Neutrophil (primary cell): ENCODE data around the gene P2RY2.
"Not testable (repeated sequence)": the region's sequence is repeated elsewhere in the genome, so short reads cannot be mapped to it uniquely, and the experiment has no call there.

Experiments
- H3K27ac ChIP-seq: fragments of 200-600 bp; sonication (generic); 2 replicates; pipeline ENCODE4 v1.5.1; 2016; ENCODE audit warnings: mild to moderate bottlenecking, moderate library complexity
- H3K27me3 ChIP-seq: fragments of 200-600 bp; sonication (generic); 2 replicates; pipeline ENCODE4 v1.6.0; 2016; ENCODE audit warnings: mild to moderate bottlenecking
- H3K36me3 ChIP-seq: fragments of 200-600 bp; sonication (generic); 2 replicates; pipeline ENCODE4 v1.5.1; 2017
- H3K4me1 ChIP-seq, 2 experiments: fragments of 200-600 bp in 1 of 2; sonication (generic) in 1 of 2; 1 replicate in 1 of 2; 2 replicates in 1 of 2; pipeline versions ENCODE4 v1.5.1 to v1.6.1; 2013 to 2016; ENCODE audit warnings: low read depth in 1 of 2, low read length in 1 of 2, mild to moderate bottlenecking in 1 of 2, moderate library complexity in 1 of 2; ENCODE audit not compliant: control insufficient read depth in 1 of 2, insufficient read depth in 1 of 2
- H3K4me3 ChIP-seq, 2 experiments: fragments of 200-600 bp in 1 of 2; sonication (generic) in 1 of 2; 1 replicate in 1 of 2; 2 replicates in 1 of 2; pipeline ENCODE4 v1.5.1; 2013 to 2016; ENCODE audit warnings: low read depth in 1 of 2, low read length in 1 of 2, mild to moderate bottlenecking in 1 of 2, moderate library complexity in 1 of 2
- H3K9me3 ChIP-seq: fragments of 200-600 bp; sonication (generic); 2 replicates; pipeline ENCODE4 v1.5.1; 2016
- TF ChIP-seq, protein P1 (sequence below): fragments of 200-600 bp; sonication (generic); IDR thresholded peaks from 2 replicates; pipeline ENCODE4 v1.5.1; 2016; ENCODE audit warnings: antibody characterized with exemption

The P2RY2 gene

DNA sequence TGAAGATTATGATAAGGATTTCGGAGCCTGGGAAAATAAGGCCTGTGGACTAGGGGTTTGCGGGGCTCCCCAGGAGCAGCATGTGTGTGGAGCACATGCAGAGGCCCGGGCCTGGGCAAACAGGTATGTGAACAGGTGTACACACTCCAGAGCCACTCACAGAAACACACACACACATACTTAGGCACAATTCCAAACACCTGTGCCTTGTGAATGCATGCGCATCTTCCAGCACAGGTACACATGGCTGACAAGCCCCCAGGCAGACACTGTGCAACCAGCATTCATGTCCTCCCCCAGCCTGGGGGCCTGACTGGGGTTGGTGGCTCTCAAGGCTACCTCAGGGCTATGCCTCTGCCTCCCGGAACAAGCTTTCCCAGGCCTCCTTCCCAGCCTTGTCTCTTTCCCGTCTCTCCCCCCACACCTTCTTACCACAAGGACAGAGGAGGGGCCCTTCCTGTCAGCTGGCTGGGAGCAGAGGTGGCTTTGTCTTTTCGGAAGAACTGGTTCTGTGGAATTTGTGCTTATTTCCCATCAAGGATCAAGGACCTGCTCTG, 51.5 kb downstream of the P2RY2 start:
- Histone ChIP-seq H3K36me3 (no peaks in the 10 kb centered on the region), H3K27me3 (peaks cover 28% of the 10 kb centered on the region)
- TF ChIP-seq, protein P1, sequence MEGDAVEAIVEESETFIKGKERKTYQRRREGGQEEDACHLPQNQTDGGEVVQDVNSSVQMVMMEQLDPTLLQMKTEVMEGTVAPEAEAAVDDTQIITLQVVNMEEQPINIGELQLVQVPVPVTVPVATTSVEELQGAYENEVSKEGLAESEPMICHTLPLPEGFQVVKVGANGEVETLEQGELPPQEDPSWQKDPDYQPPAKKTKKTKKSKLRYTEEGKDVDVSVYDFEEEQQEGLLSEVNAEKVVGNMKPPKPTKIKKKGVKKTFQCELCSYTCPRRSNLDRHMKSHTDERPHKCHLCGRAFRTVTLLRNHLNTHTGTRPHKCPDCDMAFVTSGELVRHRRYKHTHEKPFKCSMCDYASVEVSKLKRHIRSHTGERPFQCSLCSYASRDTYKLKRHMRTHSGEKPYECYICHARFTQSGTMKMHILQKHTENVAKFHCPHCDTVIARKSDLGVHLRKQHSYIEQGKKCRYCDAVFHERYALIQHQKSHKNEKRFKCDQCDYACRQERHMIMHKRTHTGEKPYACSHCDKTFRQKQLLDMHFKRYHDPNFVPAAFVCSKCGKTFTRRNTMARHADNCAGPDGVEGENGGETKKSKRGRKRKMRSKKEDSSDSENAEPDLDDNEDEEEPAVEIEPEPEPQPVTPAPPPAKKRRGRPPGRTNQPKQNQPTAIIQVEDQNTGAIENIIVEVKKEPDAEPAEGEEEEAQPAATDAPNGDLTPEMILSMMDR, result no peak

DNA sequence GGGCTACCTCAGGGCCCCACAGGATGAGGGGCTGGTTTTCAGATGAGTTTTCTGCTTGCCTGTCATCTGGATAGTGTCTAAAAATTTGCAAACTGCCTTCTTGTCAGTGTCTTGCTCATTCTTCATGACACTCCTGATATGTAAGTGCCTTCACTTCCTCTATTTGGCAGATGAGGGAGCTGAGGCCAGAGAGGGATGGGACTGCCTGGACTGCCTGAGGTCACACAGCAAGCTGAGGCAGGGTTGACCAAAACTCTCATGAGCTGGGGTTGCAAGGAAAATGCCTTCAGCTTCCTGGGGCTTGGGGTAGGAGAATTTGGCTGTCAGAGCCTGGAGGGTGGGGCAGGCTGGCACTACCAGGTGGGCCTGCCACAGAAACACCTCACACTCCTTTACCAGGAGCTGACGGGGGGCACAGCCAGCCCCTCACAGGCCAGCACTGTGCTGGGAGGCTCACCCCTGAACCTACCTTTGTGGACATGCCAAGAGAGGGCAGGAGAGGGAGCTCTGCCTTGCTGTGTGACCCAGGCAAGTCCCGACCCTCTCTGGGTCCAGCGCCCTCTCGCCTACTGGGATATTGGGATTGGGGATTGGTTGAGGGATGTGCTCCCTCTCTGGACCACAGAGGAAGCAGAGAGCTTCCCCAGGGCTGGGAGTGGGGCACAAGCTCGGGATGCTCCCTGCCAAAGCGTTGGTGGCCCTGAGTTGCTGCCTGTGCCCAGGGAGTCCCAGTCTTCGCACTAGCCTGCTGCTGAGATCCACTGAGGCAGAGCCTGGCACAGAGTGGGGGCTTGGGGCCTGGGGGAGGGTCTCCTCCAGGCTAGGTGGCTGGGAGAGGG, 52.2 kb downstream of the P2RY2 start:
- peaks cover 0 to 8% of the 10 kb centered on the region in 2 experiments for H3K4me1 ChIP-seq
- peaks cover 21% of the 10 kb centered on the region for H3K27me3 ChIP-seq
- H3K9me3 ChIP-seq, result no peaks in the 10 kb centered on the region
- no peaks in the 10 kb centered on the region for H3K36me3 ChIP-seq
- TF ChIP-seq, protein P1, result no peak
- H3K27ac ChIP-seq, result no peak overlapping the region
- no peak overlapping the region for H3K4me3 ChIP-seq

More for the DNA sequence above, 51.5 kb downstream of the P2RY2 start:
- peaks cover 1 to 4% of the 10 kb centered on the region in 2 experiments for H3K4me1 ChIP-seq
- H3K9me3 ChIP-seq, result no peaks in the 10 kb centered on the region
- no peak overlapping the region for H3K27ac ChIP-seq
- no peak overlapping the region for H3K4me3 ChIP-seq

DNA sequence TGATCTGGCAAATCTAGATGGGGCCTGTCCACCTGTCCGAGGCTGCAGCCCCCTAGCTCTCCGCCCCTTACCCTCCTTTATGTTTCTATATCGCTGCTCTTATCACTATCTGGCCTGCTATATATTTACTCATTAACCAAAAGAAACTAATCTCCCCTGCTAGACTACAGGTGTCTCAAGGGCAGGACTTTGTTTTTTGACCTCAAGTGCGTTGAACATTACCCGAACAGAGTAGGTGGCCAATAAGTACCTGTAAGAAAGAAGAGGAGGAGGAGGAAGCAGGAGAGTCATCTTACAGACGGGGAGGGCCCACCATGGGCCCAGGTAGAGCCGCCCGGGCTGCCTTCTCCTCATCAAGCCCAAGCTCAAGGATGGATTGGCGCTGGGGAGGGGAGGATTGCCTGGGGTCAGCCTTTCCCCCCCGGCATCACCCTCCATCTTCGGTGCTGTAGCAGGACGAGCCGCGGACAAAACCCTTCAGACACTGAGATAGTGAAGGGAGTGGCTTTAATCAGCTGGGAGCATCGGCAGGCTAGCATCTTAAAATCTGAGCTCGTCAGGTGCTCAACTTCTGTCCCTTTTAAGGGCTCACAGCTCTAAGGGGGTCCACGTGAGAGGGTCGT, 52.9 kb downstream of the P2RY2 start:
- H3K27ac ChIP-seq, result no peak overlapping the region
- TF ChIP-seq, protein P1, result no peak
- peaks cover 14% of the 10 kb centered on the region for H3K27me3 ChIP-seq
- H3K36me3 ChIP-seq, result no peaks in the 10 kb centered on the region
- H3K4me1 ChIP-seq, result peaks cover 0 to 8% of the 10 kb centered on the region in 2 experiments
- H3K4me3 ChIP-seq, result no peak overlapping the region
- H3K9me3 ChIP-seq, result no peaks in the 10 kb centered on the region

DNA sequence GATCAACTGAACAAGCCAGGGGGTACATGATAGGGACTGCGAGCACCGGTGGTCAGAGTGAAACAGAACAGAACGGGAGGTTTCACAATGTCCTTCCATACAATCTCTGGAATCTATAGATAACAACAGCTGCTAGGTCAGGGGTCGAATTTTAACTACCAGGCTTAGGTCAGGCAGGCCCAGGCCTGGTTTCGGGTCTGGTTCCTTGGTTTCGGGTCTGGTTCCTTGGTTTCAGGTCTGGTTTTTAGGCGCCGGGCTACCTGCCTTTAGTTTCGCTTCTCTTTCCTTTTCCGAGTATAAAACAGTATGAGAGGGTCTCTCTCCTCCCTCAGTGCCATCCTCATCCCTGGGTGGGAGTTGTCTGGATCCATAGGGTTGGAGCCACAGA, 53.4 kb downstream of the P2RY2 start:
- not testable (repeated sequence) for H3K4me1 ChIP-seq, H3K9me3 ChIP-seq

DNA sequence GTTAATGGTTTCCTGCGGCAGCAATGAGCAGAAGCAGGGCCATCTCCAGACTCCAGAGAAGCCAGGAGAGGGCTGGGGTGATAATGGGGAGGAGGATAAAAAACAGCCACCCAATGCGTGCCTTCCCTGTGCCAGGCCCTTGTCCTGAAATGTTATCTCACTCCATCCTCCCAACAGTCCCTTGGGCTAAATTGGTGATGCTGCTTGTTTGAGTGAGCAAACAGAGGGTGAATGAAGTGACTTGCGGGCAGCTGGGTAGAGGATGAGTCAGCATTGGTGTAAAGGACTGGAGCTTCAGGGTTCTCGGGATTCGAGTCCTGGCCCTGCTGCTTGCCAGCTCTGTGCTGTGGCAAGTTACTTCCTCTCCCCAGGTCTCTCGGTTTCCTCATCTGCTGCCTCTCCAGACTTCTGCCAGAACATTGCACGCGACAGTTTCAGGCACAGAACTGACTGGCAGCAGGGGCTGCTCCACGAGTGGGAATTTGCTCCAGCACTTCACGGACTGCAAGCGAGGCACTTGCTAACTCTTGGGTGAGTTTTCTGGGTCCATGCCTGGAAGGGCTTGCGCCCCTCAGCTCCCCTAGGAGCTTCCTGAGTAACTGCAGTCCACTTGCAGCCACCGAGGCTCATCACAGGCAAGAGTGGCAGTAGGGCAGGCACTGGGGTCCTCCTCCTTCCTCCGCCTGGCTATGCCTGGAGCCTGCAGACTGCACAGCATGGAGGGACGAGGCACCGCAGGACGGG, 54.0 kb downstream of the P2RY2 start, which contains the start of gene P2RY6:
P2RY6 (plus strand) TSS at position 403 of the 744 bp plus-strand sequence. CDS start 24,181 bp downstream, outside the sequence.
- Histone ChIP-seq H3K27ac (no peak within 1 kb of the TSS), H3K4me3 (no peak within 1 kb of the TSS), H3K27me3 (peaks cover 3% of the 10 kb centered on the region), H3K4me1 (peaks cover 0 to 8% of the 10 kb centered on the region in 2 experiments), H3K36me3 (no peaks in the 10 kb centered on the region), H3K9me3 (no peaks in the 10 kb centered on the region)
- TF ChIP-seq, protein P1, result no peak

More for the DNA sequence above, 53.4 kb downstream of the P2RY2 start:
- H3K27me3 ChIP-seq, H3K27ac ChIP-seq, H3K36me3 ChIP-seq, H3K4me3 ChIP-seq: not testable (repeated sequence)
